HEK293 (cell line): ENCODE data around the gene RAE1.
A peak's percentile ranks its signal among the peaks of the same experiment; 100 is the strongest.
"Not testable (repeated sequence)": the region's sequence is repeated elsewhere in the genome, so short reads cannot be mapped to it uniquely, and the experiment has no call there.

Experiments used
- CTCF ChIA-PET: fragments of 350-600 bp; formaldehyde crosslinking; extraction: SDS; loops from one replicate; lab custom pipeline; 2021; ENCODE audit warnings: antibody characterized with exemption; lab: Yijun Ruan, JAX
- POLR2A ChIA-PET: fragments of 300-600 bp; formaldehyde crosslinking; extraction: SDS; loops from one replicate; lab custom pipeline; 2020; ENCODE audit warnings: antibody characterized with exemption, inconsistent platforms; lab: Yijun Ruan, JAX
- H3K27ac ChIP-seq: fragments of 200-500 bp; sonication (Bioruptor generic); 2 replicates; pipeline ENCODE4 v1.5.1; 2014; ENCODE audit warnings: low read depth, low read length, control low read depth, inconsistent platforms; ENCODE audit errors: extremely low read depth
- H3K36me3 ChIP-seq, 2 experiments: fragments of 200-500 bp in 1 of 2; sonication (Bioruptor generic) in 1 of 2; 1 replicate in 1 of 2; 2 replicates in 1 of 2; pipeline ENCODE4 v1.5.1; 2014 to 2017; ENCODE audit warnings: inconsistent platforms in 2 of 2, low read length in 2 of 2; ENCODE audit not compliant: control insufficient read depth in 2 of 2, insufficient read depth in 1 of 2
- H3K4me1 ChIP-seq: fragments of 200-500 bp; sonication (Bioruptor generic); 2 replicates; pipeline ENCODE4 v1.5.1; 2014; ENCODE audit warnings: mild to moderate bottlenecking, low read length, inconsistent platforms; ENCODE audit not compliant: control insufficient read depth, insufficient read depth
- H3K4me3 ChIP-seq: 2 replicates; pipeline ENCODE4 v1.5.1; 2011; ENCODE audit warnings: low read depth, mild to moderate bottlenecking, control low read depth, low read length, moderate library complexity
- H3K9me3 ChIP-seq: fragments of 200-500 bp; sonication (Bioruptor generic); 2 replicates; pipeline ENCODE4 v1.5.1; 2014; ENCODE audit warnings: low read depth, low read length, inconsistent platforms; ENCODE audit not compliant: control insufficient read depth, insufficient read depth
- YY2 ChIP-seq: fragments of 450-650 bp; formaldehyde crosslinking; IDR thresholded peaks from 2 replicates; pipeline ENCODE4 v1.5.1; 2016; ENCODE audit warnings: missing biosample characterization, missing genetic modification characterization
- ZFP3 ChIP-seq: fragments of 450-650 bp; formaldehyde crosslinking; IDR thresholded peaks from 2 replicates; pipeline ENCODE4 v1.5.1; 2016; ENCODE audit warnings: low read depth, missing biosample characterization, missing genetic modification characterization
- ZNF146 ChIP-seq: fragments of 450-650 bp; formaldehyde crosslinking; IDR thresholded peaks from 2 replicates; pipeline ENCODE4 v1.5.1; 2016; ENCODE audit warnings: missing biosample characterization, missing genetic modification characterization
- ZNF174 ChIP-seq: fragments of 450-650 bp; formaldehyde crosslinking; IDR thresholded peaks from 2 replicates; pipeline ENCODE4 v1.5.0; 2017; ENCODE audit warnings: missing biosample characterization, mild to moderate bottlenecking, missing genetic modification characterization
- ZNF2 ChIP-seq: fragments of 450-650 bp; formaldehyde crosslinking; IDR thresholded peaks from 2 replicates; pipeline ENCODE4 v1.5.1; 2016; ENCODE audit warnings: missing biosample characterization, missing genetic modification characterization
- ZNF24 ChIP-seq: fragments of 450-650 bp; formaldehyde crosslinking; IDR thresholded peaks from 2 replicates; pipeline ENCODE4 v1.5.1; 2016; ENCODE audit warnings: missing biosample characterization, missing genetic modification characterization
- ZNF26 ChIP-seq: fragments of 450-650 bp; formaldehyde crosslinking; IDR thresholded peaks from 2 replicates; pipeline ENCODE4 v1.5.1; 2016; ENCODE audit warnings: missing biosample characterization, missing genetic modification characterization
- ZNF302 ChIP-seq: fragments of 450-650 bp; formaldehyde crosslinking; IDR thresholded peaks from 2 replicates; pipeline ENCODE4 v1.5.1; 2016; ENCODE audit warnings: missing biosample characterization, missing genetic modification characterization, low read depth
- ZNF37A ChIP-seq: fragments of 450-650 bp; IDR thresholded peaks from 2 replicates; pipeline ENCODE4 v1.5.1; 2018; ENCODE audit warnings: missing biosample characterization, missing genetic modification characterization
- ZNF433 ChIP-seq: fragments of 450-650 bp; formaldehyde crosslinking; IDR thresholded peaks from 2 replicates; pipeline ENCODE4 v1.5.1; 2016; ENCODE audit warnings: missing biosample characterization, missing genetic modification characterization, low read depth
- ZNF510 ChIP-seq: fragments of 450-650 bp; formaldehyde crosslinking; IDR thresholded peaks from 2 replicates; pipeline ENCODE4 v1.5.1; 2018; ENCODE audit warnings: mild to moderate bottlenecking, missing genetic modification characterization, missing biosample characterization; ENCODE audit not compliant: insufficient replicate concordance
- ZNF610 ChIP-seq: fragments of 450-650 bp; formaldehyde crosslinking; IDR thresholded peaks from 2 replicates; pipeline ENCODE4 v1.5.1; 2016; ENCODE audit warnings: missing biosample characterization, missing genetic modification characterization, borderline replicate concordance
- ZNF658 ChIP-seq: fragments of 450-650 bp; formaldehyde crosslinking; IDR thresholded peaks from 2 replicates; pipeline ENCODE4; 2016; ENCODE audit warnings: missing biosample characterization, missing genetic modification characterization
- ZNF707 ChIP-seq: fragments of 450-650 bp; formaldehyde crosslinking; IDR thresholded peaks from 2 replicates; pipeline ENCODE4 v1.5.1; 2016; ENCODE audit warnings: missing biosample characterization, missing genetic modification characterization
- ZNF785 ChIP-seq: fragments of 450-650 bp; formaldehyde crosslinking; IDR thresholded peaks from 2 replicates; pipeline ENCODE4 v1.5.1; 2016; ENCODE audit warnings: missing biosample characterization, missing genetic modification characterization
- ZNF792 ChIP-seq: fragments of 450-650 bp; formaldehyde crosslinking; IDR thresholded peaks from 2 replicates; pipeline ENCODE4 v1.5.1; 2016; ENCODE audit warnings: missing biosample characterization, missing genetic modification characterization
- ZSCAN16 ChIP-seq: fragments of 450-650 bp; formaldehyde crosslinking; IDR thresholded peaks from 2 replicates; pipeline ENCODE4 v1.5.1; 2016; ENCODE audit warnings: missing biosample characterization, missing genetic modification characterization
- TF ChIP-seq, protein P1 (sequence below): fragments of 450-650 bp; IDR thresholded peaks from 2 replicates; pipeline ENCODE4 v1.5.1; 2018; ENCODE audit warnings: missing biosample characterization, mild to moderate bottlenecking, missing genetic modification characterization
- TF ChIP-seq, protein P2 (sequence below): fragments of 450-650 bp; formaldehyde crosslinking; IDR thresholded peaks from 2 replicates; pipeline ENCODE4 v1.5.1; 2016; ENCODE audit warnings: missing biosample characterization, missing genetic modification characterization
- TF ChIP-seq, protein P3 (sequence below): fragments of 450-650 bp; formaldehyde crosslinking; IDR thresholded peaks from 2 replicates; pipeline ENCODE4 v1.5.1; 2016; ENCODE audit warnings: missing biosample characterization, missing genetic modification characterization

RAE1 gene

DNA sequence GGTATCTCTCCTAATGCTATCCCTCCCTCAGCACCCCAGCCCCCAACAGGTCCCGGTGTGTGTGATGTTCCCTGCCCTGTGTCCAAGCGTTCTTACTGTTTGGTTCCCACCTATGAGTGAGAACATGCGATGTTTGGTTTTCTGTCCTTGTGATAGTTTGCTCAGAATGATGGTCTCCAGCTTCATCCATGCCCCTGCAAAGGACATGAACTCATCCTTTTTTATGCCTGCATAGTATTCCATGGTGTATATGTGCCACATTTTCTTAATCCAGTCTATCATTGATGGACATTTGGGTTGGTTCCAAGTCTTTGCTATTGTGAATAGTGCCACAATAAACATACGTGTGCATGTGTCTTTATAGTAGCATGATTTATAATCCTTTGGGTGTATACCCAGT is 68.4 kb downstream of the RAE1 start:
- POLR2A ChIA-PET, H3K4me1 ChIP-seq: not testable (repeated sequence)
- peak; percentile 96 for TF ChIP-seq ZNF146 (tag by site-specific recombination)

GRCh38 chr20:57420571-57421252 is 69.7 kb downstream of the RAE1 start:
- TF ChIP-seq ZNF2 (tag by site-specific recombination) (no peak), ZNF792 (no peak), ZNF658 (no peak), ZSCAN16 (tag by site-specific recombination) (no peak), ZNF26 (tag by site-specific recombination) (no peak), ZFP3 (tag by site-specific recombination) (no peak)
- TF ChIP-seq, all 188 proteins: peak for 0
- no peak overlapping the region for H3K4me3 ChIP-seq
- POLR2A ChIA-PET: no interaction called here
- no peaks in the 10 kb centered on the region for H3K4me1 ChIP-seq
- CTCF ChIA-PET: interaction anchor here (0.6 kb wide), 1 partner anchor 340 kb away, joined by 3 read pairs; no protein-coding TSS in a partner anchor
- no peak overlapping the region for H3K27ac ChIP-seq
- no peaks in the 10 kb centered on the region for H3K36me3 ChIP-seq
- H3K9me3 ChIP-seq: no peaks in the 10 kb centered on the region

More for the DNA sequence above, 68.4 kb downstream of the RAE1 start:
- CTCF ChIA-PET: interaction anchor here (1.0 kb wide), 1 partner anchor 79 kb away, joined by 3 read pairs; no protein-coding TSS in a partner anchor
- not testable (repeated sequence) for H3K4me3 ChIP-seq, H3K27ac ChIP-seq, H3K9me3 ChIP-seq, H3K36me3 ChIP-seq

- Histone ChIP-seq H3K4me3 (no peak overlapping the region), H3K36me3 (no peaks in the 10 kb centered on the region), H3K4me1 (no peaks in the 10 kb centered on the region), H3K9me3 (no peaks in the 10 kb centered on the region), H3K27ac (no peak overlapping the region)
- ChIA-PET POLR2A (interaction anchor here (0.6 kb wide), 1 partner anchor 1044 kb away, joined by 4 read pairs; no protein-coding TSS in a partner anchor), CTCF (no interaction called here)
- TF ChIP-seq ZNF610 (tag by site-specific recombination) (no peak), ZNF37A (tag by site-specific recombination) (no peak), ZNF510 (tag by site-specific recombination) (no peak), ZNF433 (tag by site-specific recombination) (no peak), ZNF2 (tag by site-specific recombination) (no peak), ZNF707 (no peak), YY2 (tag by site-specific recombination) (no peak), ZNF785 (no peak), ZNF174 (no peak), ZNF302 (no peak), ZNF24 (no peak)
- TF ChIP-seq, protein P1, sequence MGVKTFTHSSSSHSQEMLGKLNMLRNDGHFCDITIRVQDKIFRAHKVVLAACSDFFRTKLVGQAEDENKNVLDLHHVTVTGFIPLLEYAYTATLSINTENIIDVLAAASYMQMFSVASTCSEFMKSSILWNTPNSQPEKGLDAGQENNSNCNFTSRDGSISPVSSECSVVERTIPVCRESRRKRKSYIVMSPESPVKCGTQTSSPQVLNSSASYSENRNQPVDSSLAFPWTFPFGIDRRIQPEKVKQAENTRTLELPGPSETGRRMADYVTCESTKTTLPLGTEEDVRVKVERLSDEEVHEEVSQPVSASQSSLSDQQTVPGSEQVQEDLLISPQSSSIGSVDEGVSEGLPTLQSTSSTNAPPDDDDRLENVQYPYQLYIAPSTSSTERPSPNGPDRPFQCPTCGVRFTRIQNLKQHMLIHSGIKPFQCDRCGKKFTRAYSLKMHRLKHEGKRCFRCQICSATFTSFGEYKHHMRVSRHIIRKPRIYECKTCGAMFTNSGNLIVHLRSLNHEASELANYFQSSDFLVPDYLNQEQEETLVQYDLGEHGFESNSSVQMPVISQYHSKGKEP (tag by site-specific recombination): no peak
- TF ChIP-seq, protein P2, sequence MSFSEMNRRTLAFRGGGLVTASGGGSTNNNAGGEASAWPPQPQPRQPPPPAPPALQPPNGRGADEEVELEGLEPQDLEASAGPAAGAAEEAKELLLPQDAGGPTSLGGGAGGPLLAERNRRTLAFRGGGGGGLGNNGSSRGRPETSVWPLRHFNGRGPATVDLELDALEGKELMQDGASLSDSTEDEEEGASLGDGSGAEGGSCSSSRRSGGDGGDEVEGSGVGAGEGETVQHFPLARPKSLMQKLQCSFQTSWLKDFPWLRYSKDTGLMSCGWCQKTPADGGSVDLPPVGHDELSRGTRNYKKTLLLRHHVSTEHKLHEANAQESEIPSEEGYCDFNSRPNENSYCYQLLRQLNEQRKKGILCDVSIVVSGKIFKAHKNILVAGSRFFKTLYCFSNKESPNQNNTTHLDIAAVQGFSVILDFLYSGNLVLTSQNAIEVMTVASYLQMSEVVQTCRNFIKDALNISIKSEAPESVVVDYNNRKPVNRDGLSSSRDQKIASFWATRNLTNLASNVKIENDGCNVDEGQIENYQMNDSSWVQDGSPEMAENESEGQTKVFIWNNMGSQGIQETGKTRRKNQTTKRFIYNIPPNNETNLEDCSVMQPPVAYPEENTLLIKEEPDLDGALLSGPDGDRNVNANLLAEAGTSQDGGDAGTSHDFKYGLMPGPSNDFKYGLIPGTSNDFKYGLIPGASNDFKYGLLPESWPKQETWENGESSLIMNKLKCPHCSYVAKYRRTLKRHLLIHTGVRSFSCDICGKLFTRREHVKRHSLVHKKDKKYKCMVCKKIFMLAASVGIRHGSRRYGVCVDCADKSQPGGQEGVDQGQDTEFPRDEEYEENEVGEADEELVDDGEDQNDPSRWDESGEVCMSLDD (tag by site-specific recombination): no peak
- TF ChIP-seq, protein P3, sequence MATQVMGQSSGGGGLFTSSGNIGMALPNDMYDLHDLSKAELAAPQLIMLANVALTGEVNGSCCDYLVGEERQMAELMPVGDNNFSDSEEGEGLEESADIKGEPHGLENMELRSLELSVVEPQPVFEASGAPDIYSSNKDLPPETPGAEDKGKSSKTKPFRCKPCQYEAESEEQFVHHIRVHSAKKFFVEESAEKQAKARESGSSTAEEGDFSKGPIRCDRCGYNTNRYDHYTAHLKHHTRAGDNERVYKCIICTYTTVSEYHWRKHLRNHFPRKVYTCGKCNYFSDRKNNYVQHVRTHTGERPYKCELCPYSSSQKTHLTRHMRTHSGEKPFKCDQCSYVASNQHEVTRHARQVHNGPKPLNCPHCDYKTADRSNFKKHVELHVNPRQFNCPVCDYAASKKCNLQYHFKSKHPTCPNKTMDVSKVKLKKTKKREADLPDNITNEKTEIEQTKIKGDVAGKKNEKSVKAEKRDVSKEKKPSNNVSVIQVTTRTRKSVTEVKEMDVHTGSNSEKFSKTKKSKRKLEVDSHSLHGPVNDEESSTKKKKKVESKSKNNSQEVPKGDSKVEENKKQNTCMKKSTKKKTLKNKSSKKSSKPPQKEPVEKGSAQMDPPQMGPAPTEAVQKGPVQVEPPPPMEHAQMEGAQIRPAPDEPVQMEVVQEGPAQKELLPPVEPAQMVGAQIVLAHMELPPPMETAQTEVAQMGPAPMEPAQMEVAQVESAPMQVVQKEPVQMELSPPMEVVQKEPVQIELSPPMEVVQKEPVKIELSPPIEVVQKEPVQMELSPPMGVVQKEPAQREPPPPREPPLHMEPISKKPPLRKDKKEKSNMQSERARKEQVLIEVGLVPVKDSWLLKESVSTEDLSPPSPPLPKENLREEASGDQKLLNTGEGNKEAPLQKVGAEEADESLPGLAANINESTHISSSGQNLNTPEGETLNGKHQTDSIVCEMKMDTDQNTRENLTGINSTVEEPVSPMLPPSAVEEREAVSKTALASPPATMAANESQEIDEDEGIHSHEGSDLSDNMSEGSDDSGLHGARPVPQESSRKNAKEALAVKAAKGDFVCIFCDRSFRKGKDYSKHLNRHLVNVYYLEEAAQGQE (tag by site-specific recombination): no peak
These were observed 70.5 kb downstream of the RAE1 start for GRCh38 chr20:57421253-57422220.
